ENCODE measurements around the gene LPO. TPM values are rescaled to one million over a fixed set of nuclear protein-coding genes. Genes with fewer than 3 reads are reported as not detected.
A peak's percentile ranks its signal among the peaks of the same experiment; 100 is the strongest.

LPO gene
- total and polyA plus RNA-seq, 9 of the 15 experiments (the other 6 are each of a cell fraction or from before 2014, with no cell fraction given) = 0.07 to 0.11 TPM; not detected in 7

DNA sequence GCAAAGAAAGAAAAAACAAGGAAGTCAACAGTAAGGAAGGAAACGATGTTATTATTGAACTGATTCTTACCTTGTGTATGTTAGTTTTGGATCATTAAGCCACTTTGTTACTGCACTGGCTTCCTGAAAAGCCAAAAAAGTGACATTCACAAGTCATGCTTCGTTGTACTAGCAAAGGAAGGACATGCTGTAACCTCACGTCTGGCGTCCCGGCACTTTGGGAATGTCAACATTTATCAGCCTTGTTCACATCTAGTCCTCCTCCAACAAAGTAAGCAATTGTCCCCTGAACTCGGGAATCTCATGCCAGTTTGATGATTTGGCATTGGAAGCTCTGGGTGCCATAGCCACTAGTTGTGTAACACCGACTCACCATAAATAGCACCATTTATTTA lies 18.6 kb upstream of the LPO start (continued):
- TF ChIP-seq, protein P1, sequence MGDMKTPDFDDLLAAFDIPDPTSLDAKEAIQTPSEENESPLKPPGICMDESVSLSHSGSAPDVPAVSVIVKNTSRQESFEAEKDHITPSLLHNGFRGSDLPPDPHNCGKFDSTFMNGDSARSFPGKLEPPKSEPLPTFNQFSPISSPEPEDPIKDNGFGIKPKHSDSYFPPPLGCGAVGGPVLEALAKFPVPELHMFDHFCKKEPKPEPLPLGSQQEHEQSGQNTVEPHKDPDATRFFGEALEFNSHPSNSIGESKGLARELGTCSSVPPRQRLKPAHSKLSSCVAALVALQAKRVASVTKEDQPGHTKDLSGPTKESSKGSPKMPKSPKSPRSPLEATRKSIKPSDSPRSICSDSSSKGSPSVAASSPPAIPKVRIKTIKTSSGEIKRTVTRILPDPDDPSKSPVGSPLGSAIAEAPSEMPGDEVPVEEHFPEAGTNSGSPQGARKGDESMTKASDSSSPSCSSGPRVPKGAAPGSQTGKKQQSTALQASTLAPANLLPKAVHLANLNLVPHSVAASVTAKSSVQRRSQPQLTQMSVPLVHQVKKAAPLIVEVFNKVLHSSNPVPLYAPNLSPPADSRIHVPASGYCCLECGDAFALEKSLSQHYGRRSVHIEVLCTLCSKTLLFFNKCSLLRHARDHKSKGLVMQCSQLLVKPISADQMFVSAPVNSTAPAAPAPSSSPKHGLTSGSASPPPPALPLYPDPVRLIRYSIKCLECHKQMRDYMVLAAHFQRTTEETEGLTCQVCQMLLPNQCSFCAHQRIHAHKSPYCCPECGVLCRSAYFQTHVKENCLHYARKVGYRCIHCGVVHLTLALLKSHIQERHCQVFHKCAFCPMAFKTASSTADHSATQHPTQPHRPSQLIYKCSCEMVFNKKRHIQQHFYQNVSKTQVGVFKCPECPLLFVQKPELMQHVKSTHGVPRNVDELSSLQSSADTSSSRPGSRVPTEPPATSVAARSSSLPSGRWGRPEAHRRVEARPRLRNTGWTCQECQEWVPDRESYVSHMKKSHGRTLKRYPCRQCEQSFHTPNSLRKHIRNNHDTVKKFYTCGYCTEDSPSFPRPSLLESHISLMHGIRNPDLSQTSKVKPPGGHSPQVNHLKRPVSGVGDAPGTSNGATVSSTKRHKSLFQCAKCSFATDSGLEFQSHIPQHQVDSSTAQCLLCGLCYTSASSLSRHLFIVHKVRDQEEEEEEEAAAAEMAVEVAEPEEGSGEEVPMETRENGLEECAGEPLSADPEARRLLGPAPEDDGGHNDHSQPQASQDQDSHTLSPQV (IDR thresholded peaks at IDR 0.05) = 0 out of 2 replicates have a peak, but pooled peaks have one; percentile 39
- TF ChIP-seq, protein P2, sequence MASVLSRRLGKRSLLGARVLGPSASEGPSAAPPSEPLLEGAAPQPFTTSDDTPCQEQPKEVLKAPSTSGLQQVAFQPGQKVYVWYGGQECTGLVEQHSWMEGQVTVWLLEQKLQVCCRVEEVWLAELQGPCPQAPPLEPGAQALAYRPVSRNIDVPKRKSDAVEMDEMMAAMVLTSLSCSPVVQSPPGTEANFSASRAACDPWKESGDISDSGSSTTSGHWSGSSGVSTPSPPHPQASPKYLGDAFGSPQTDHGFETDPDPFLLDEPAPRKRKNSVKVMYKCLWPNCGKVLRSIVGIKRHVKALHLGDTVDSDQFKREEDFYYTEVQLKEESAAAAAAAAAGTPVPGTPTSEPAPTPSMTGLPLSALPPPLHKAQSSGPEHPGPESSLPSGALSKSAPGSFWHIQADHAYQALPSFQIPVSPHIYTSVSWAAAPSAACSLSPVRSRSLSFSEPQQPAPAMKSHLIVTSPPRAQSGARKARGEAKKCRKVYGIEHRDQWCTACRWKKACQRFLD (CRISPR knock-in tag; IDR thresholded peaks at IDR 0.05) = peak; percentile 17; the same call in 1 of the 2 replicates
- TF ChIP-seq FOXK2 (conservative IDR thresholded peaks at IDR 0.05 in 1 of 2, IDR thresholded peaks at IDR 0.05 in 1 of 2; ENCODE audit: low read depth in 2 of 2) = 0 out of 4 replicates have a peak, but pooled peaks of 1 of the 2 experiments have one; percentile 13
- TF ChIP-seq, protein P3, sequence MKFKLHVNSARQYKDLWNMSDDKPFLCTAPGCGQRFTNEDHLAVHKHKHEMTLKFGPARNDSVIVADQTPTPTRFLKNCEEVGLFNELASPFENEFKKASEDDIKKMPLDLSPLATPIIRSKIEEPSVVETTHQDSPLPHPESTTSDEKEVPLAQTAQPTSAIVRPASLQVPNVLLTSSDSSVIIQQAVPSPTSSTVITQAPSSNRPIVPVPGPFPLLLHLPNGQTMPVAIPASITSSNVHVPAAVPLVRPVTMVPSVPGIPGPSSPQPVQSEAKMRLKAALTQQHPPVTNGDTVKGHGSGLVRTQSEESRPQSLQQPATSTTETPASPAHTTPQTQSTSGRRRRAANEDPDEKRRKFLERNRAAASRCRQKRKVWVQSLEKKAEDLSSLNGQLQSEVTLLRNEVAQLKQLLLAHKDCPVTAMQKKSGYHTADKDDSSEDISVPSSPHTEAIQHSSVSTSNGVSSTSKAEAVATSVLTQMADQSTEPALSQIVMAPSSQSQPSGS (CRISPR knock-in tag; IDR thresholded peaks at IDR 0.05) = no peak

All from K562 (cell line).